ENCODE results near the gene ANO10. TPM values are rescaled to one million over a fixed set of nuclear protein-coding genes. Genes with fewer than 3 reads are reported as not detected.

ANO10 gene
- total RNA-seq, 1 donor from 2014 or later: 9.9 TPM

GRCh38 chr3:43317461-43318316, 304.1 kb downstream of the ANO10 start:
- intact Hi-C loops (cut with DNase I): no loop called here
- no peak for DNase-seq
- ATAC-seq (ENCODE audit: poor library complexity): peak; percentile 50

- intact Hi-C loops (cut with DNase I): no loop called here
- DNase-seq: no peak
- ATAC-seq (ENCODE audit: poor library complexity): no peak
Observed at GRCh38 chr3:43316783-43317460, 304.9 kb downstream of the ANO10 start.

Other genes with a start within 250 kb of the ANO10 start
- gene ABHD5, start 68.9 kb upstream of the ANO10 start, total RNA-seq: 24.9 TPM